HT-29 (cell line): ENCODE measurements around the gene FILIP1L. TPM values are rescaled to one million over a fixed set of nuclear protein-coding genes. Genes with fewer than 3 reads are reported as not detected.

Experiments used
- DNase-seq: peaks from one replicate; pipeline ENCODE4 v3.0.0-alpha.2; 2015; ENCODE audit warnings: low spot score
- total RNA-seq: library from RNA; depleted of rRNA; stranded (reverse); fragments of >200 nt; shearing (Covaris generic); gene quantifications from 2 replicates; pipeline ENCODE4 v1.2.3, GENCODE V29; 2014

The FILIP1L gene
- total RNA-seq, 1 experiment from 2014 or later, result 1.8 TPM

GRCh38 chr3:100018806-100019205 is 95.5 kb downstream of the FILIP1L start:
- no peak for DNase-seq

GRCh38 chr3:100010087-100010417 is 104.2 kb downstream of the FILIP1L start:
- DNase-seq, result no peak

- no peak for DNase-seq
These were observed 104.8 kb downstream of the FILIP1L start for GRCh38 chr3:100009276-100010086.

DNA sequence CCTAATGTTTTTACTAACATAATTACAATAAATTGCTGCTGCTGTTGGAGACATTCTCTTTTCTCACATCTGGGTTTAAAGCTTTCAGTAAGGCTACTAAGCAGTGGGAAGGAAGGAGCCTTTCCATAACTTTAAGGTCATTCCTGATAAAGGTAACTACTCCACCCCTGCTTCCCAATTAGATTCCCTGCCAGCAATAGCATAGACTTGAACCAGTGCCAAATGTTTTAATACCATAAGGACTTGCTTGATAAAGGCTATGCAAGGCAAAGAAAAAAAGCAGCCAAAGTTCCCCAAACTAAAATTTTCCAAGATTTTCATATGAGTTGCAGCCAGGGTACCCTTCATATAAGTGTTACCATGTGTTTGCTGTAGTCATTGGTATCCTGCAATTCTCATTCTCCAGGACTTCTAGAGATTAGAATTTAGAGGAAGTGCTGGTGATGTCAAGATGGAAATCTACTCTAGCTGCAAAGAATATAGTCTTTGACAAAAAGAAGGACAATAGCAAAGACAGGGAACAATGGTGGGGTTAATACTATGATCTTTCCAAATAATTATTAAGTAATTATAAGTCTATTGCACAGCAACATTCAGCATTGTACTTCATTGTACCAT is 106.1 kb downstream of the FILIP1L start:
- DNase-seq, result peak; percentile 58

GRCh38 chr3:100007313-100007712 is 107.0 kb downstream of the FILIP1L start:
- DNase-seq, result no peak

GRCh38 chr3:100006570-100007271 is 107.6 kb downstream of the FILIP1L start:
- peak; percentile 80 for DNase-seq

DNA sequence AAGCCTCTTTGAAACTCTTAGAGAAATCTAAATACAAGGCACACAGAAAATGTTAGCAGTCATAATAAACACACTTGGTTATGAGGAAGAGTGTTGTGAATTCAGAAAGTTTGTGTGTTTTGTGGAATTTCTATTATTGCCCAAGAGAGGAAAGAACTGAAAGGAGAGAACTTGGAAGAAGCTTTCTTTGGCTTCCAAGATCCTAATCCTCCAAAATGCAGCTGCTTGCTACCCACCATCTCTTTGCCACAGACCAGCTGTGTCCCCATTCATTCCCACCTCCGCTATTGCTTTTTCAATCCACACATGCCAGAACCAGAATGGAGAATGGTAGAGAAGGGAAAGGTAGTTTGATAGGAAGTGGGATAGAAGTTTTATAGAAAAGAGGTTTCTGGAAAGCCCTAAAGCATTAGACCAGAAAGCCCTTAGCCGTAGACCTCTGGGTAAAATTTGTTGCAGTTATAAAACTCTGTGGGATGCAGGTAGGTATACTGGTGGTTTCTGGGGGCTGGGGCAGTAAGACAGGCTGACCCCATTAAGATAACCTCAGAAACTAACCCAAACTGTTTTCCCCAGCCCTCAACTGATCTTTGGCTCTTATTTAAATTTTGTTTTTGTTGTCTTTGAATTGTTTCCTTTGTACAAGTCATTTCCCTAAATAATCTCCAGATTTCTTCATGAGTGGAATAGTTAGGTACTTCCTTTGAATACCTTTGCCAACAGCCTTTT is 108.5 kb downstream of the FILIP1L start:
- DNase-seq, result no peak

- no peak for DNase-seq
These were observed 109.4 kb downstream of the FILIP1L start for GRCh38 chr3:100004931-100005330.

DNA sequence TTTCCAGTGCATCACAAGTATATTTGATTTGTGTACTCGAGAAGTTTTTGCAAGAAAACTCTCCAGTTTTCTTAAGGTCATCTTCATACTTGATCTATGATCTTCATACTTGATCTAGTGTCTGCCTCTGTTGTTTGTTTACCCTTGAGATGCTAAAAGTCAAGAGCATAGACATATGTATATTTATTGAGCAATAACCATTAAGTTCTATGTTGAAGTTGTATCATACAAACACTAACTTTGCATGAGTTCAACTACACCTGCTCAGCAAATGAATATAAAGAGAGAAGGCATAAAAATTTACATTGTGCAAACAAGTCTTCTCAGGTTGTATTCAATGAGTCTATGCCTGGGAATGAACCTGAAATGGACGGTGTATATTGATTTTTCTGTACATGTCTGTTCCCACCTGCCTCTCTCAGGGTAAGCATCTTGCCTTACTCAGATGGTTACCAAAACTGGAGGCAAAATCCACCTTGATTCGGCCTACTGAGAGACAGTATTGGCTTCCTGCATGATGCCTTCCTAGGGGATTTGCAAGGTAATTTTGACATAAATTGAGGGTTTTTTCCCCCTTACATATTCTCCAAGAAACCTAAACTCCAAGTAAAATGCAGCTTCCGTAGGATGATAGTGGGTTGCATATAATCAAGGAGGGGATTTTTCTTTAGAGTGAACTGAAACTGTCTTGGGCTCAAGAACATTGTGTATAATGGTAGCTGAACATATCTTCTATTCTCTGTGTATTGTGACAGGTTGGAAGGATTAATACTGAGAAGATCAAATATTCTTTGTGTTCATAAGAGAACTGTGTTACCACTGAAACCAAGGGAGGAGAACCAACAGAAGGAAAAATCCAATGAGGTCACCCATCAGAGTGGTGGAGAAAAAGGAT is 110.4 kb downstream of the FILIP1L start:
- DNase-seq, result no peak

DNA sequence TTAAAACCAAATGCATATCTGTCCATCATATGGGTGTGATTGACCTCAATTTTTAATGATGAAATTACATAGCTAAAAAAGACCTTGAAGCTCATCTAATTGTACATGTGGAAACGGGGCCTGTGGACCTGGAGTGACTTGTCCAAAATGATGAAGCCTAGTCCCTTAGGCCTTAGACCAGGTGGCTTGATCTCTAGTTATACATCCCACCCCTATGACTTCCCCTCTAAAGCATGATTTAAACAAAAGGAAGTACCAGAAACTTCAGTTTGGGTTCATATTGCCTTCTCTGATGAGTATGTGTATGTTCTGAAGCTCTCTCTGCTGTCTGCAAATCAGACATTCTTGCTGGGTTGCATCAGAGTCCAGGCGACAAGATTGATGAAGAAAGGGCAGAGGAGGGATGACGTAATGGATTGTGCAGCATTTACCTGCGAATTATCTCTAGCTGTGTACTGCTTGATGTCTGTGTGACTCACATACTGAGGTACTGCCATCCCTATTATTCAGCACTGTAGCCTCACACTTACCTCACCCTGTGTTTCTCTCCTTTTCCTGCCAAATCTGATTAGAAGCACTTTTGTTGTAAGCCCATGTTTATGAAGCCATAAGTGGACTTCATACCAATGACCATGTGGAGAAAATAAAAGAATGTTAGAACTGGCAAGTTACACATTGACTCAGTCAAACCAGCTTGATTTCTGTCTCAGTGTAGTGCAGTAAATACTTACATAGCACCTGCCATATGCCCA is 111.5 kb downstream of the FILIP1L start:
- DNase-seq, result peak; percentile 90

- DNase-seq, result peak; percentile 68
These were observed 112.6 kb downstream of the FILIP1L start for GRCh38 chr3:100001526-100002270.

- DNase-seq, result no peak
These were observed 113.2 kb downstream of the FILIP1L start for GRCh38 chr3:100001083-100001482.

- DNase-seq, result no peak
These were observed 114.8 kb downstream of the FILIP1L start for GRCh38 chr3:99999536-99999935.

GRCh38 chr3:99997293-99997692 is 117.0 kb downstream of the FILIP1L start:
- no peak for DNase-seq

DNA sequence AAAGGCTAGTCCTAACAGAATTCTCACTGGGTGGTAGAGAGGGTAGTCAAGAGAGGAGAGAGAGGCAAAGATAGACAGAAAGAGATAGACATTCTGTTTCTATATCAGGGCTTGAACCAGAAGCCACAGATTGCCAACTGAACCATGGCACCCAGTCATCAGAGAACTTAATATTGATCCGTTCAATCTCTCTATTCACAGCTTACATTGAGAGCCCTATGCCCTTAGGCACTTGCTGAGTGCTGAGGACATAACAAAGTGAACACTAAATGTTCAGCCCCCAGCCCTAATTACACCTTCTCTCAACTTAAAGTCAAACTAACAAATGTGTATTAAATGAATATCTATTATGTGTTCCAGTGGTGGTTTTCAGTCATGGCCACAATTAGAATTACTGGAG is 124.1 kb downstream of the FILIP1L start:
- DNase-seq, result no peak

GRCh38 chr3:99984668-99985067 is 129.6 kb downstream of the FILIP1L start:
- no peak for DNase-seq

GRCh38 chr3:99984139-99984538 is 130.2 kb downstream of the FILIP1L start:
- DNase-seq, result no peak

GRCh38 chr3:99982650-99983049 is 131.7 kb downstream of the FILIP1L start:
- DNase-seq, result no peak

- no peak for DNase-seq
These were observed 133.2 kb downstream of the FILIP1L start for GRCh38 chr3:99981138-99981537.
